NCI-H526 (cell line): ENCODE results near the gene MTCL1.

Source experiments
- DNase-seq, 2 experiments: peaks; one replicate each; lab custom pipeline; 2025; lab: John Stamatoyannopoulos, UW

The MTCL1 gene

DNA sequence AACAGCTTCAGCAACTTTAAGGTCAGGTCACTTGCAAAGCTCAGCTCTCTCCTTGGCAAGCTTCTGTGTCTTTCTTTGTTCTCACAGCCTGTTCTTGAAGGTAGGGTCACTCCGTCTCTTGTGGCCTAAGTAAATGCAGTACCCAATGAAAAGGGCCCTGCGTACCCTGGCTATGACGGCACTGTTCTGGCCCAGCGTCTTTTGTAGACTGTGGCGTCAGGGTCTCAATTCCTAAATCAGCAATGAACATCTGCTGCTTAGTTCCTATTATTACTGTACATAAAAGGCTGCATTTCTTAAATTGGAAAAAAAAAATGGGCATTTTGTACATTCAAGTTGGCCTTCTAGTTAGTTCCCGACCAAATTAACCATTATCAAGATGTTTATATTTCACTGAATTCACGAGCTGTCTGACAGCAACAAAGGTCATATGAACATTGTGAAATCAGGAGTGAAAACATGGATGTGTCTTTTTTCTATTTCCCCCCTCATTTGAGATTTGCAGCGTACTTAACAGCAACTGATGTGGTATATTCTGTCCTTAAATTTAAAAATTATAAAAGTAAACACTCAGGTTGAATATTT, 17.0 kb upstream of the MTCL1 start:
- DNase-seq: no peak

- no peak for DNase-seq
These were observed 16.5 kb upstream of the MTCL1 start for GRCh38 chr18:8688816-8689215.

- no peak for DNase-seq
These were observed 15.8 kb upstream of the MTCL1 start for GRCh38 chr18:8689517-8689916.

DNA sequence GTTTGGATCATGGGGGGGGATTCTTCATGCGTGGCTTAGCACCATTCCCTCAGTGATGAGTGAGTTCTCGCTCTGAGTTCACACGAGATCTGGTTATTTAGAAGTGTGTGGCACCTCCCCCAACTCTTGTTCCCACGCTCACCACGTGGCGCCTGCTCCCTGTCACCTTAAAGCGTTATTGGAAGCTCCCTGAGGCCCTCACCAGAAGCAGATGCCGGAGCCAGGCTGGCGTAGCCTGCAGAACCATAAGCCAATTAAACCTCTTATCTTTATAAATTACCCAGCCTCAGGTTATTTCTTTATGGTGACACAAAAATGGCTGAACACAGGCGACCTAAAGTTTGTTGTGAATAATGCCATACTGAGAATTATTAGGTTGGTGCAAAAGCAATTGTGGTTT, 10.5 kb upstream of the MTCL1 start:
- DNase-seq: no peak

- no peak for DNase-seq
These were observed 9.3 kb upstream of the MTCL1 start for GRCh38 chr18:8695932-8696517.

DNA sequence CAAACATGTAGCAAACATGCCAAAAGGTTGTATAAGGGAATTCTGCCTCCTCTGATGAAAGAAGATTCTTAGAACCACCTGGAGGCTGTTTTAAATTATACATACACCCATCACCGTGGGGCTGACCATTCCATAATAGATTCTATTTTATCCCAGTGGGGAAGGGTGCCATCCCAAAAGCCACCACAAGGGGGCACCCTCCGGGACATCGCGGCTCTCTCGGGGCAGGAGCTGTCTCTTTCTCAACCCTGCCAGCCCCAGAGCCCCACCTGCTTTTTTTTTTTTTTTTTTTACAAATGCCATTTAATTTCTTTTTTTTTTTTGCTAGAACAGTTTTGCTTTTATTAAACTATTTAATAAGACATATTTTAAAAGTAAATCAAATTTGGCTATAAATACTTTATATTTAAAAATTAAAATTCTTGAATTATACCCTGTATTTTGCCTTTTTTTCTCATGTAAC, 8.6 kb upstream of the MTCL1 start:
- DNase-seq: peak; percentile 19 to 47

- no peak for DNase-seq
These were observed 6.2 kb upstream of the MTCL1 start for GRCh38 chr18:8699126-8699525.

GRCh38 chr18:8699948-8700347, 5.4 kb upstream of the MTCL1 start:
- no peak for DNase-seq

GRCh38 chr18:8701546-8702118, 3.7 kb upstream of the MTCL1 start:
- no peak for DNase-seq

DNA sequence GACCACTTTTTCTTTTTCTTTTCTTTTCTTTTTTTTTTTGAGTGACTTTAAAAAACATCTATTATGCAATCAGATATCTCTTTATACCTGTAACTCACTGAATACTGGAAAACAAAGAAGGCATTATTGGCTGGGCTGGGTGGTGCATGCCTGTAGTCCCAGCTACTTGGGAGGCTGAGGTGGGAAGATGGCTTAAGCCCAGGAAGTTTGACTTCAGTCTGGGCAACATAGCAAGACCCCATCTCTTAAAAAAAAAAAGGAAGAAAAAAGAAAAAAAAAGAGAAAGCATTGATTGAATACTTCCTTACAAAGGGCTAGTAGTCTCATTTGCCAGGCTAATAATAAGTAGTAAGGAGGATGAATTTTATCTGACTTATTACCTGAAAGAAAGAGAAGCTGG, 2.7 kb upstream of the MTCL1 start:
- no peak for DNase-seq

- DNase-seq: no peak
These were observed 2.2 kb upstream of the MTCL1 start for GRCh38 chr18:8703092-8703709.

DNA sequence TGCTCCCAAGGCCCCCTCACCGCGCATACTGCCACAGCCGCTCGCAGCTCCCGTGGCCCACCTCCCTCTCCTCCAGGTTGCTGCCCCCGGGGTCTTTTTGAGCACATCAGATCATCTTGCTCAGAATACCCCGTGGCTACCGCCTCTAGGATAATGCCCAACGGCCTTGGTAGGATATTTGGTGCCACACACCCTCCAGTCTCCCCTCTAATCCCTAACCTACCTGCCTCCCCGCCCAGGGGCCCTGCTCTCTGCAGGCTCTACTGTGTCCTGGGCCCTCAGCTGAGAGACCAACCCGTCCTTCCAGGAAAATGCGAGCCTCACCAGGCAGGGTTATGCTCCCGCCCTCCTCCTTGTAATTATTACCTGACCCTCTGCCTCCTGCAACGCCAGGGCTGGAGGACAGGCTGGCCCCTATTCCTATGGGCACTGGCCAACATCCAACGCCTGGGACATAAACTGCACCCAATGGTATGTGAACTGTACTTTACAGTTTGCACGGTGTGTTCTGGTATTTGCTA, 1.5 kb upstream of the MTCL1 start:
- DNase-seq: no peak

- peak; percentile 40 to 91 for DNase-seq
These were observed 757 bp upstream of the MTCL1 start for GRCh38 chr18:8704361-8705237.

DNA sequence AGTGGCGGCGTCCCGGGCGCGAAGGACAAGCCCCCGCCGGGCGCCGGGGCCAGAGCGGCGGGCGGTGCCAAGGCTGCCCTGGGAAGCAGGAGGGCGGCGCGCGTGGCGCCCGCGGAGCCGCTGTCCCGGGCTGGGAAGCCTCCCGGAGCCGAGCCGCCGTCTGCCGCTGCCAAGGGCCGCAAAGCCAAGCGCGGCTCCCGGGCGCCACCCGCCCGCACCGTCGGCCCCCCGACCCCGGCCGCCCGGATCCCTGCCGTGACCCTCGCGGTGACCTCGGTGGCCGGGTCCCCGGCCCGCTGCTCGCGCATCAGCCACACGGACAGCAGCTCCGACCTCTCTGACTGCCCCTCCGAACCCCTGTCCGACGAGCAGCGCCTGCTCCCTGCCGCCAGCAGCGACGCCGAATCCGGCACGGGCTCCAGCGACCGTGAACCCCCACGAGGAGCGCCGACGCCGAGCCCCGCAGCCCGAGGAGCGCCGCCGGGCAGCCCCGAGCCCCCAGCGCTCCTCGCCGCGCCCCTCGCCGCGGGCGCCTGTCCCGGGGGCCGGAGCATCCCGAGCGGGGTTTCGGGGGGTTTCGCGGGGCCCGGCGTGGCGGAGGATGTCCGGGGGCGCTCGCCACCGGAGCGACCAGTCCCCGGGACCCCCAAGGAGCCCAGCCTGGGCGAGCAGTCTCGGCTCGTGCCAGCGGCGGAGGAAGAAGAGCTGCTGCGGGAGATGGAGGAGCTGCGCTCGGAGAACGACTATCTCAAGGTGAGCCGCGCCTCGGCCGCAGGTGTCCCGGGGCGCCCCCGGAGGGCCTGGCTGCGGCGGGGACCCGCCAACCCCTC, 820 bp downstream of the MTCL1 start:
- peak in 1 of 2 experiments; percentile 43 for DNase-seq

- DNase-seq: peak; percentile 27 to 84
These were observed 1.6 kb downstream of the MTCL1 start for GRCh38 chr18:8706791-8707555.

GRCh38 chr18:8707556-8708300, 2.4 kb downstream of the MTCL1 start:
- no peak for DNase-seq

- no peak for DNase-seq
These were observed 3.3 kb downstream of the MTCL1 start for GRCh38 chr18:8708670-8709069.

DNA sequence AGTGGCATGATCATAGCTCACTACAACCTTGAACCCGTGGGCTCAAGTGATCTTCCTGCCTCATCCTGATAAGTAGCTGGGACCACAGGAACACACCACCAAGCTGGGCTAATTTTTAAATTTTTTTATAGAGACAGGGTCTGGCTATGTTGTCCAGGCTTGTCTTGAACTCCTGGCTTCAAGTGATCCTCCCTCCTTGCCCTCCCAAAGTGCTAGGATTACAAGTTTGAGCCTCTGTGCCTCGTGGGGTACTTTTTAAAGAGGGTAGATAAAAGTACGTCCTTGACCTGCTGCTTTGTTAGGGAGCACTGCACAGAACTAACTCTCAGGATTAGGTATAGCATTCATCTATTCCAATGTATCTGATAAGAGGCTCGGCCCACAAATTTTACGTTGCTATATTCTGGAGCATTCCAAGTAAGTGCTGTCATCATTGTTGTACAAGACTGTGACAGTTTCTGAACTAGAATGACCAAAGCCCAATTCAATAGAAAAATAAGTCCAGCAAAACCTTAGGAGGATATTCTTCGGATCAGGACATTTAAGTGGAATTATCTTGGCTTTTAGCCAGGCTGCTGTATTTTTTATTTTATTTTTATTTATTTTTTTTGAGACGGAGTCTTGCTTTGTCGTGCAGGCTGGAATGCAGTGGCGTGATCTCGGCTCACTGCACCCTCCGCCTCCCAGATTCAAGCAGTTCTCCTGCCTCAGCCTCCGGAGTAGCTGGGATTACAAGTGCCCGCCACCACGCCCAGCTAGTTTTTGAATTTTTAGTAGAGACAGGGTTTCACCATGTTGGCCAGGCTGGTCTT, 4.1 kb downstream of the MTCL1 start:
- no peak for DNase-seq

DNA sequence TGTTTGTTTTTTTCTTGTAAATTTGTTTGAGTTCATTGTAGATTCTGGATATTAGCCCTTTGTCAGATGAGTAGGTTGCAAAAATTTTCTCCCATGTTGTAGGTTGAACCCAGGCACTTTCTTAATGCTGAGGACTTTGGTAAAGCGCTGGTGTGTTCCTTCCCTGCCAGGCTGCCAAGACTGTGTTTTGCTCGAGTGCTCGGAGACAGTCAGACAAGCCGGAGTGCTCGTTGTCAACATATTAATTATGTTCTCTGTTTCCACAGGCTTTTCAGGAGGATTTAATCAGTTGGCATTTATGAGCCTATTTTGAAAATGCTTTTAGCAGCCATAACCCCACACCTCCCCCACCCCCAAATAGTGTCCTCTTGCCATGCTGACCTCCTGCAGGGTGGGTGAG, 6.4 kb downstream of the MTCL1 start:
- no peak for DNase-seq
